ENCODE results near the gene FOXN3.
A peak's percentile ranks its signal among the peaks of the same experiment; 100 is the strongest.

The FOXN3 gene

DNA sequence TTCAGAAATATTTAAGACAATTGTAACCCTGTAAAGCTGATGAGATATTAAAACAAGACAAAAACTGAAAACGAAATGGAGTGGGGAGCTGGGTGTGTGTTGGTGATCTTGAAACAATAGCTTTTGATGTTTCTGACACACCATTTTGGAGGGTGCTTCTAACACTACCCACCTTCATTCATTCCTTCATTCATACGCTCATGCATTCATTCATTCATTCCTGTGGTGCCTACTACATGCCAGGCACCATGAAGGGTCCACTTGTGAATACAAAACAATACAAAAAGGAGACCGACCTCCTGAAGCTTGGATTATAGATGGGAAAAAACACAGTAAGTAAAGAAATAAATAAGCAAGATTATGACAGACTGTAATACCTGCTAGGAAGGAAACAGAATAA is 60.5 kb downstream of the FOXN3 start:
- DNase-seq, result no peak

DNA sequence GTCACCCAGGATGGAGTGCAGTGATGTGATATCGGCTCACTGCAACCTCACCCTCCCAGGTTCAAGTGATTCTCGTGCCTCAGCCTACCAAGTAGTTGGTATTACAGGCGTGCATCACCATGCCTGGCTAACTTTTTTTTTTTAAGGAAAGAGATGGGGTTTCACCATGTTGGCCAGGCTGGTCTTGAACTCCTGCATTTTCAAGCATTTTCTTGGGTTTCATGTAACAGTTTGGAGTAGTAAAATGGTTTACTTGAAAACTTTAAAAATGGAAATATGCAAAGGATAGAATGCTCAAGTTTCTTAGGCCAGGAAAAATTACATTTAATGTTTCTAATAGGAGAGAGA is 63.3 kb downstream of the FOXN3 start:
- no peak for DNase-seq

DNA sequence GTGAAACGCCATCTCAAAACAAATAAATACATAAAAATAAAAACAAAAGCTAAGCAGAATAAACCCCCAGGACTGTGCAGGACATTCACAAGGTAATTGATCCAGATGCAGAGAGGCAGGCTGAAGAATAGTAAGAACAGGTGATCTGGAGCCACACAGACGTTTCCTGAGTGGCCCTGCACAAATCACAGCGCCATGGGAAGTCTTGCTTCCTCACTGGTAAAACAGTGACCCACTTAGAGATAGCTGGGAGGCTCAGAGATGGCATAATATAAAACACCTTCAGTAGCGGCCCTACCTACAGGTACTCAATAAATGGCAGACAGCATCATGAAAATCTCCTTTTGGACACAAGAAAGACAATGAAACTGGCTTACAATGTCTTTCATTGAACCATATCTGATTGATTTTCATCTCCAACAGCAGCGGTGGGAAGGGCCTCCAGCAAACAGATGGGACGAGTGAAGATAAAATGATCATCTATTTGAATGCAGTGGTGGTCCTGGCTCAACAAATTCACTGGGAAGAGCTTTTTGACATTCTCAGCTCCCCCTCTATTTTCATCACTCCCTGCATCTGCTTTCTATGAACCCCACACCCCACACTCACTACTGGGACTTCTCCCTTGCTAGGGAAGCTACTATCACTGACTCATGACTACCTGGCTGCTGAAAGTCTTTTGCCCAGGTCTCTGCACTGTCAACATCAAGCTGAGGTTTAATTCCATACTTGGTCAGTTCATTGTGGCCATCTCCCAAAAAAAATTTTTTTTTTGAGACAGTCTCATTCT is 63.9 kb downstream of the FOXN3 start:
- no peak for DNase-seq

DNA sequence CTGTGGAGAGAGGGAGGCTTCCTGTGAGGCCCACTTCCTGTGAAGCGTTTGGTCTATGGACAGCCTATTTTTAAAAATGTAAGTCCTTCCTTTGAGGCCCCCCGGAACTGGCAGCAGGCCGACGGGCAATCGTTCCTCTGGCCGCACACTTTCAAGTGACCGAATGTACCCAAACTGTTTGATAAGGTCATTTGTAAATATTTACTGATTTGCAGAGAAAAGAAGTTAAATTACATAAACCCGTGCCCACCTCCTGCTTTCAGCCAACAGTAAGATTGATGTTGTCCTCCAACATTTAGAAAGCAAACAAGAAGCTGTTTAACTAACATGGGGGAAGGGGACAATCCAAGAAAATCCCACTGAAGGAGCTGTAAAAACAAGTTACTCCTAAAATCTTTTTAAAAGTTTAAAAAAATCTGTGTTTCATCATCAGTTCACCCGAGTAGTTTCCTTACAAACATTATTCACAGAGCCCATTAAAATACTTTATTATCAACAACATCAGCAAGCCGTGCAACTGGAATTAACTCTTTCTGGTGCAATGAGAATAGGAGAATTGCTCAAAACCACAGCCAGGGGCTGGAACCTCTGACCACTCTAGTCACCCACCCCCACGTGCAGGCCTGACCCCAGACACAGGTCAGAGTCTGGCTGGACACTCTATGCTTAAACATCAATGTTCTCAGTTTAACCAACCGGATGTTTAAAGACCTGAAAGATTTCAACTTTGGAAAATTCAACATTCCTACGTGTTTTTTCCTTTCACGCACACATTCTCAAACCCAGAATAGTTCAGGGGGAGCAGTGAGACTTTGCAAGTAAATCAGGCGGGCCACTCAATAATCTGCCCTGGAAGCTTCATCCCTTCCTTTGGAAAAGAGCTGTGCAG is 65.3 kb downstream of the FOXN3 start:
- DNase-seq, result no peak

DNA sequence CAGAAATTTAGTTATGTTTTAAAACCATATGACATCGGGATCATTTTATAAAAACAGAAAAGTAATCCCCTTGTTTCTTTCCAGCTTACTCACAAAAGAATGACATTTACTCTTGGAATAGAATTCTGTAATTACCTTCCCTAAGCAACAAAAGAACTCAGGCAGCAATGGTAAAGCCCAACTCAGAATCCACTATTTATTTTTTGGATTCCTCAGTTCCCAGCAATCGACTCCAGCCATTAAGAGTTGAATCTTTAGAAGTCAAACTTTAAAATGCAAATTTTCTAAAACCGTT is 65.9 kb downstream of the FOXN3 start:
- no peak for DNase-seq

DNA sequence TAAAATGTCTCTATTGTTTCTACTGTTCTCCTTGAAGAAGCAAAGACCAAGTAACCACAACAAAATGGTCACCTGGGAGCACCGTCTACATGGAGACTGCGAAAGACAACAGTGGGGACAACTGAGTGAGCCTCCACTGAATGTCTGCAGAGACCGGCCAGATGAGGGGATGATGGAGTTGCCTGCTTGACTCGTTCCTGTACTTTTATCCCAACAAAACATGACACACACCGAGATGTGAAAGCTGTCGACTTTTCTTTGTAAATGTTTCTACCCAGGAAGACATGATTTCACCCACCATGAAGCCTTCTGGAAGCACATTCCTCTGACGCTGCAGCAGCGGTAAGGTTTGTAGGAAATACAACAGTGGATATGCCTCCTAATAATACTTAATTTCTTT is 66.9 kb downstream of the FOXN3 start:
- DNase-seq, result no peak

DNA sequence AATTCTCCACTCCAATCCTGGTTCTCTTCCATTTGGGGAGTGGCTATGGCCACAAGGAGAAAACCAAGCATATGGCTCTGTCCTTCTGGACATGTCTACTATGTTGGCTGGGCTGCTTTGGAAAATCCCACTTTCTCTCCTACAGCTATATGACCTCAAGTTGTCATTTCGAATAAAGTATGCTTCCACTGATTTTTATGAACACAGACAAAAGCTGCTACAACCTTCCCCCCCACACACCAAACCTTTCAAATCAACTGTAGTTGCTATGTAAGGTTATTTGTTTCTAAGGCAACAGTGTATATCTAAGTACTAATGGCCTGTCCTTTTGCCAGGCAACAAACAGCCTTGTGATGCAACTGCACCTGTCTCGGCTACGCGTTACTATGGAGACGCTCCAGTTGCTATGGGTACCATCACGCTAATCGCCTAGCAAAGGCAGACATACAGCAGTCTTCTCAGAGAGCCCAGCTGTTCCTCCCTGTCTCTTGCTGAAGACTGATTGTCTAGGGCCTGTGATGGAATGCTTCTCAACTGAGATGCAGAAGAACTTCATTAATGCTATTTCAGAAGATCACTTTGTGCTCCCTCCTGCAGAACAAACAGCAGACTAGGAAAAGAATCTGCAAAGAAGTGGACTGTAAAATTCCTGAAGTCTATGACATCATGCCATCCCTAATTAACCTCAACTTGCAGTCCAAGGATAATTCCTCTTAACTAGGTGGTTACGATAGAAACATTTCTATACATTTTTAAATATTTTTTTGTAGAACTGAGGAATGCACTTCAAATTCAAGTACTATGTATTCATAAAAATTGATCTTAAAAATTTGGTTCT is 67.6 kb downstream of the FOXN3 start:
- DNase-seq, result peak; percentile 96

DNA sequence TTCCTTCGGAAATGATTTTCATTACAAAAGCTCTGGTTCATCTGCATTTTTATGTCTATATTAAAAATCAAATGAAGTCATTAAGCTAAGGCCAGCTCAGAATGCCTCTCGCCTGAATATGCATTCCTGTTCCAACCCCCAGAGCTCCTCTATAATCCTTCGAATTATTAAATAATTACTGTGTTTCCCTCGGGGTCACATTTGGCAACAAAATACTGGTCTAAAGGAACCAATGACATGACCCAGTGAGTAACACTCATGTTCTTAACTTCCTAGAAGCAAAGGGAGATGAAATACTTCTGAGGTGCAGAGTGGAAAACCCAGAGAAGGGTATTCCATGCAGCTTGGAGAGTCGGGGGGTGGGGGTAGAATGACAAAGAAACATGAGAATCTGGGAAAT is 68.3 kb downstream of the FOXN3 start:
- DNase-seq, result no peak

DNA sequence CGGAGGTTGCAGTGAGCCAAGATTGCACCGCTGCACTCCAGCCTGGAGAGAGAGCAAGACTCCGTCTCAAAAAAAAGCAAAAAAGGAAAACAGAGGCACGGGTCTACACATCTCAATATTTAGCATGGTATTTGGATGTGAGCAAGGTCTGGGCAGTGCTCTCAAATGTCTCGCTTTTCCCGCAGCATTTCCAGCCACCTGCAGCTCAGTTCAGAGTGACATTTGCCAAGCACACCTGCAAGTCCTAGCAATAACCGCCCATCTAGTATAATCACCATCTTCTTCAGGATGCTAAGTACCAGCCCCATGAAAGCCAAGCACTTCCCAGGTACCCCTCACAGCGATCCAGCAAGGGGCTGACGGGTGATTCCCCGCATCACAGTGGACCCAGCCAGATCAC is 69.1 kb downstream of the FOXN3 start:
- no peak for DNase-seq

DNA sequence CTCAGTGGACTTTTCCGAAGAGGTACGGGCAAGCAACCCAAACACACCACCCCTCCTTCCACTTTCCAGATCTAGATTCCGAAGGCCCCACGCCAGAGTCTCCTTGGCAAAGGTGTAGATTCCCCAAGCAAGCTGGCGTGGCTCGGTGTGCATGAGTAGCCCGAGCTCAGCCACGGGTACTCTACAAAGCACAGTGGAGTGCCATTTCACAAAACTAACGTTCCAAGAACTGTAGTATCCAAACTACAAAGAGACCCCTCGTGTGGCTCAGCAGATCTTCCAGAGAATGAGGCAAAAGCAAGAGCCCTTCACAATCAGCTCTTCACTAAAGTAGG is 72.1 kb downstream of the FOXN3 start:
- DNase-seq, result no peak

DNA sequence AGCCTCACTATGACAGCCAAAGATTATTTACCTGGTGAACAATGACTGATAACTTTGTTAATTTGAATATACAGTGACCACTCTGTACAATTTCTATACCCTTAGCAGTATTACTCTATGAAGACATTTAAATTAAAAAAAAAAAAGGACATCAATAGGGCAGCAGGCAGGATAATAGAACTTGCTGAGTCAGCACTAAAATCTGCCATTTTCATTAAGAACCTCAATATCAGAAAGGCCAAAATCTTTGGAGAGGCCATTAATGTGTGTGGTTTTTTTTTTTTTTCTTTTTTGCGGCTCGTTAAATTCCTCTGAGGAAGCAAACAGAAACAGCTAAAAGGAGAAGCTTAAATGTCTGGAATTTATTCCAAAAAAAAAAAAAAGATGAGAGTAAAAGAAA is 73.7 kb downstream of the FOXN3 start:
- DNase-seq, result no peak

DNA sequence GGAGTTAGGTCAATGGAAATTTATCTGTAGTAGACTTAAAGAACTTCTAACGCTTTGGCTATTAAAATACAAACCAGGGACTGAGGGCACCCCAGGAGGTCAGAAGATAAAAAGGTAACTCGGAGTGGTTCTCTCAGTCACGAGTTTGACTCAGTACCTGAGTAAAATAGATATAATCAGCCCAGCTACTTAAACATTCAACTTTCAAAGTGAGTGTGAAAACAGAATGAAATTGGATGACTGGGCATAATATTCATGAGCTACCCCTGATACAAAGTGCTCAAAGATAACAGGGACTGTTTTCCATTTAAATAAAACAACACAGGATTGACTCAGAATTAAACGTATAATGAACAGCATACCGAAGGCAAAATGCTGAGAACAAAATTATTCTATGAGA is 75.0 kb downstream of the FOXN3 start:
- DNase-seq, result no peak

DNA sequence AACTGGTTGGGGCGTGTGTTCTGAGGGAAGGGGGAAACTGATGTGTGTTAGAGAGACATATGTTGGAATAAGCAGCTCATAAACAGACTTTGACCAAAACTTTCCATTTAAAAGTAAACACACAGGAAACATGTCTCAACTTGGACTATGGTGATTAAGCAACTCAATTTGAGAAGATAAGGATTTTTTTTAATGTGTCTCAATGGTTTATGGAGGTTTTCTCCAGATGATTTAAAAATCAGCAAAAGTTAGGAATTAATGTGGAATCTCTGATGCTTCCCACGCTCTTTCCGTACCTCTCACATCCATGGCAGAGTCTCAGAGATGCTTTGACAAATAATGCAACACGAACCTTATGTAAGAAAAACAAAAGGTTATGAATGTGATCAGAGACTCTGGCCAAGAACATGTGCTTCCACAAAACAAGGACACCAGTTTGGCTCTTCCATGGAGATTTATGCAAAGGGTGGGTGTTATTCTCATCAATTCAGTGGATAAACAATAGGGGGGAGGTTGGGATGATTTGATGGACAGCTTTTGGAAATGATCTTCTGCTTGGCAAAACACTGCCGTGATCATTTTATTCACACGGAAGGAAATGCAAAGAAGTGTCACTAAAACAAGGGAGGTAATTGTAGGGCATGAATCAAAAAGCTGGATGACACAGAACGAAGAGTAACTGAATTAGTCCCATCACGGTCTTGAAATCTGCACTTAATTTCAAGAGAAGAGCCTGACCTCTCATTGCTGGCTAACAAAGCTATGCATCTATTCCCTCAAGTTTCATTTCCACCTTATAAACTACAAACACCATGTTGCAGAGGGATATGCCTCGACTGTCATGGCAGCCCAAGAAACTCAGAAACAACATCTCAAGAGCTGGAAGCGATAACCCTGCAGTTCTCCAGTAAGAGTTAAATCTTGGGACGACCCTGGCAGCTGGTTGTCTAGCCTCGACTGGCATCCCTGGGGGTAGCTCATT is 76.5 kb downstream of the FOXN3 start:
- no peak for DNase-seq

DNA sequence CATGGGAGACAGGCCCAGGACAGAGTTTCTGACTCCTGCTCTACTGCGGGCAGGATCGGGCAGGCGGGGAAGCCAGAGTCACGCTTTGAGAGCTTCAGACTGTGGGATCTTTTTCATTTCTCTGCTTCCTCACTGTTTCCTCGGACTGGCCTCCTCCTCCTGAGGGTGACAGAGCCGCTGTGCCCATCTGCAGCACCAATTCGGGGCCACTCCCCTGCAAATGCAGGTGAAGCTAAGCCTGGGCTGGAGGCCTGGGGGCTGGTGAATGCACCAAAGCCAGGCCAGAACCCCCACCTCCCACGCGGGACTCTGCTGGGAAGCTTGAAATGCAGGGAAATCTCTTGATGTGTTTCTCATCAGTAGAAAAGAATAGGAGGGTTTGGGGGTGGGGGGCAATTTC is 77.5 kb downstream of the FOXN3 start:
- DNase-seq, result no peak

DNA sequence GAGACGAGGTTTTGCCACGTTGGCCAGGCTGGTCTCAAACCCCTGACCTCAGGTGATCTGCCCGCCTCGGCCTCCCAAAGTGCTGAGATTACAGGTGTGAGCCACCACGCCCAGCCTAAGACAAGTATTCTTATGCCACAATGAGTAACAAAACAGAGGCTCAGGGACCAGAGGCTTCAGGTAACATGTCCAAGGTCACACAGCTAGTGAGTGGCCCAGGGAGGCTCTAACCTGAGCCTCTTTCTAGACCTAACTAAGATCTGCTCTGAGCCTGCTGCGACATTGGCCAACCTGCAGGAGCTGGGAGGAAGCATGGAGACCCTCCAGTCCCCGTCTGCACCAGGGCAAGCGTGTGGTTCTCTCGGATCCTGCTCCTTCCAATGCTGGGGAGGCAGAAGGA is 77.9 kb downstream of the FOXN3 start:
- no peak for DNase-seq

DNA sequence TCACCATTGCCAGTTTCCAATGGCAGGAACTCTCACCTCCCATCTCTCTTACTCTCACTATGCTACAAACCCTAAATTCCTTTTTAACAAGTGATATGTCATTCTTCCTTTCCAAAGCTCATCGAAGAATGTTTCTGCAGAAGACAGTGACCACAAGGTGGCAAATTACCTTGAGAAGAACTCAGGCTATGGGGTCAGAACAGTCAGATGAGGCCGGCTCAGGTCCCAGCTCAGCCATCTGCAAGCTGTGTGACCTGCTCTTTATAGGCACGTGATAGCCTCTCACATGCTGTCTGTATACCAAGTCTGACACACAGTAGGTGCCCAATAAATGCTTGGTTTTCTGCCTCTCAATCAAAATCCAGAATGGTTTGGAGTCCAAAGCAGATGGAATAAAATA is 80.7 kb downstream of the FOXN3 start:
- DNase-seq, result no peak

DNA sequence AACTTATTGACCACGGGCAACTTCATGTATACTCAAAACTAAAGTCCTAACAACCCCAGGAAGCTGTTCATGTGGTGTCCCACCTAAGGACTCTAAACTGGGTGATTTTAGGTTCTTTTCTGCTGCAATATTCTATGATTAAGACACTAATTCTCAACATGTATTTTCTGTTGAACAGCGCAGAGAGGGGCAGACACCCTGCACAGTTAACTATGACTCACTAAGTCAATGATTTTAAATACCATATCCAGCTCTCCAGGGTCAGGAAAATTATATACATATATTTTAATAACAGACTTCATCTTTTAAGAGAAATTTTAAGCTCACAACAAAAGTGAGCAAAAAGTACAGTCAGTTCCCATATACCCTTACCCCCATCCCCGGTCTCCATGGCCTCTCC is 85.0 kb downstream of the FOXN3 start:
- no peak for DNase-seq

DNA sequence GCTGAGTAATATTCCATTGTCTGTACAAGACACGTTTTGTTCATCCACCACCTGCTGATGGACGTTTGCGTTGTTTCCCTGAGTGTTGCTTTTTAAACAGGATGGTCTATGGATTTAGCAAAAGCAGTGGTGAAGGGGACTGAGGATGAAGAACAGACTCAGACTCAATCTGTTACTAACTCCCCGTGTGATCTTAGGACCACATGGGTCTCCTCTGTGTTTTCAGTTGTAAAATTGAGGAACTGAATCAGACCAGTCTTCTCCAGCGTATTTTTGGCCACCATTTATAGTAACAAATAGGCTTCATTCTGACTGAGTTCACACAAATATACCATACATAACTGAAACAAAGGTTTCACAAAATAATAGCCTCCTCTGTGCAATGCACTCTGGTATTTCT is 85.6 kb downstream of the FOXN3 start:
- DNase-seq, result no peak

DNA sequence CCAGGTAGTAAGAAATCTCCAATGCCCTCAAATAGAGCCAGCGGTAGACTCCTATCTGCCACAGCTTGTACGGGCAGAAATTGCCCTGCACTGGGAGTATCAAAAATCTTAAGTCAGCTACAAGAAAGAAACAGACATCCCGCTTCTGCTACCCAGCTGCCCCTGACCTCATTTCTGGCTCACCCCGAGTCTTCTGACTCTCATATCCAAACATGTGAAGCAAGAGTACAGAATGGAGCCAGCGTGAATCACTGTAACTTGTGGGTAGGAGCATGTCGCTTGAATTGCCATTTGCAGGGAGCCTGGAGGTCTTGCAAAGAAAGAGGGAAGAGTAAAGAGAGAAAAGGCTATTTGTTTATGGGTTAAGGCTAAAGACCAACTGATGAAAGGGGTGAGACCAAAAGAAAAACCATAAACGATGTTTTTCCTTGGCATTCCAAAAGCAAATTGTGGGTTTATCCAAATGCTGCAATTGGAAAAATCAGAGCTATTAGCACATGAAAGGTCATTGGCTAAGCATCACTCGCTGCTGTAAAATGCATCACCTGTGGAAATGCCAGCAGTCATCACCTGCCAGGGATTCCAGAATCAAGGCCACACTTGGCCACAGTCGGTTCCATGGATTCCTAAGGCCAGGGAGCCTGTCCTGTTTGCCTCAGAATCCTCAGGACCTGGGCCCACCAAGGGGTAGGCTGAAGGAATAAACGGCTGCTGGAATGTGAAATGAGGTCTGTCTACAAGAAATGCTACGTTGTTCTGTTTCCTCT is 86.6 kb downstream of the FOXN3 start:
- no peak for DNase-seq

DNA sequence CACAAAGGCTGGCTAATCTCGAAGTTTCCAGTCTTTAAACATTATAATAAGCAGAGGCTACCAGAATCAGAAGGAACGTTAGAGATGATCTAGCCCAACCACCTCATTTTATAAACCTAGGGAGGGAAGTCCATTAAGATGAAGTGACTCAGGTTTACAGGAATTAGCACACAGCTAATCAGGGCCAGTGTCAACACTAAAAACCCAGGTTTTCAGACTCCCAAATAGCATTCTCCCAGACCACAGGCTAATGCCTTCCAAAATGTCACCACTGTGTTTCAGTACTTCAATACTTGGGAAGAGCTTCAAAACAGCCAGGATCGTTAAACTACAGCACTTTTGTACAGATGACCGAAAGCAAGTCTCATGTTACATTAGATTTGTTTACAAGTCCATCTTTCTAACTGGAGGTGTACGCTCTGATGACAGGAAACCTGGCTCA is 89.2 kb downstream of the FOXN3 start:
- peak; percentile 66 for DNase-seq

DNA sequence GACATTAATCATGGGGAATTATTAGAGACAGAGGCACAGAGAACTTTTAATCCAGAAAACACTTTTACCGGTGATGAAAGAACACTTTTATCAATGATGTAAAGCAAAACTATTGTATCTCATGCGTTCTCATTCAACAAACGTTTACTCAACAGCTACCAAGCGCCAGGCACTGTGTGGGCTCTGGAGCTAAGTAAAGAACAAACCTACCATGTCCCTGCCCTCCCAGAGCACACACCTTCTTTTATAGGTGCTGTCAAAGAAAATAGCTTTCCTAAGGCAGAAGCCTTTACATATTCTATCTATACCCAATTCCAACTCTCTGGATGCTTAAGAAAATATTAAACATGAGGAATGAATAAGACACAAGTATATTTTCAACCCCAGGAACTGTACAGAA is 91.1 kb downstream of the FOXN3 start:
- no peak for DNase-seq
